Adrenal gland (tissue), 12 donors: Measurements from ENCODE around the gene MAP1LC3B2. TPM values are rescaled to one million over a fixed set of nuclear protein-coding genes. Genes with fewer than 3 reads are reported as not detected.

Experiments used
- DNase-seq, 7 donors: peaks; one replicate each; pipeline ENCODE4 v3.0.0-alpha.2; 2019 to 2020
- H3K27ac ChIP-seq, 5 donors: fragments of 200-600 bp; sonication (generic) in 4 of 5; 1 replicate in 3 of 5; 2 replicates in 2 of 5; pipeline versions ENCODE4 v1.5.1 to v1.8.0; 2016 to 2020; ENCODE audit warnings: mild to moderate bottlenecking in 1 of 5
- H3K27me3 ChIP-seq: fragments of 200-600 bp; 2 replicates; pipeline ENCODE4 v1.8.0; 2021
- H3K36me3 ChIP-seq, 2 donors: fragments of 200-600 bp; replicated peaks in 1 of 2; 1 replicate in 1 of 2; 2 replicates in 1 of 2; pipeline versions ENCODE4 v1.5.1 to v1.8.0; 2018 to 2022
- H3K4me1 ChIP-seq, 2 donors: fragments of 200-600 bp; replicated peaks in 1 of 2; 1 replicate in 1 of 2; 2 replicates in 1 of 2; pipeline versions ENCODE4 v1.5.1 to v1.8.0; 2018 to 2021
- H3K4me3 ChIP-seq, 4 donors: fragments of 200-600 bp; sonication (generic) in 3 of 4; one replicate each; pipeline ENCODE4 v1.5.1; 2016 to 2018
- H3K9me3 ChIP-seq, 3 donors: fragments of 200-600 bp; sonication (generic) in 1 of 3; replicated peaks in 1 of 3; 1 replicate in 2 of 3; 2 replicates in 1 of 3; pipeline versions ENCODE4 v1.5.1 to v1.8.0; 2016 to 2021
- POLR2A ChIP-seq, 2 donors: fragments of 450-650 bp; IDR thresholded peaks; one replicate each; pipeline ENCODE4 v1.6.1; 2017; ENCODE audit warnings: antibody characterized with exemption in 2 of 2, mild to moderate bottlenecking in 2 of 2, moderate library complexity in 1 of 2
- whole genome bisulfite sequencing, 4 donors: extraction: QIAGEN DNeasy Blood & Tissue Kit in 2 of 4; methylation state at CpG; one replicate each; pipeline versions ENCODE4 v1.1.5 to v1.1.7; 2013 to 2017; 5-methylcytosine and 5-hydroxymethylcytosine counted together
- intact Hi-C, 2 donors: fragments of 100-400 bp; cut with DNase I; formaldehyde crosslinking; loops; one replicate each; pipeline versions ENCODE4 v1.14.1 to v1.15.0; 2022 to 2023
- polyA plus RNA-seq, 3 donors: library from polyadenylated mRNA; stranded (reverse); fragments of 200-250 nt in 2 of 3; fragments of 350-450 nt in 1 of 3; fragmentation: Illumina TruSeq in 1 of 3; extraction: RNeasy Lipid Tissue Mini Kit (QIAGEN cat#74804) in 1 of 3; gene quantifications; one replicate each; pipeline ENCODE4 v1.2.3, GENCODE V29; 2013 to 2014
- total RNA-seq, 9 donors: library from RNA; depleted of rRNA in 4 of 9; stranded (reverse); fragments of >200 nt in 4 of 9; fragments of 120-200 nt in 1 of 9; fragmentation: NEBNext Ultra II Directional in 1 of 9; extraction: Animal tissue kit (Norgen Biotek cat#: 25700) in 1 of 9; gene quantifications; one replicate each; pipeline versions ENCODE4 v1.1.0 to v1.2.4, GENCODE V29; 2013 to 2023
- TF ChIP-seq, protein P1 (sequence below), 6 experiments: fragments of 450-650 bp in 4 of 6; fragments of 200-600 bp in 2 of 6; sonication (generic) in 1 of 6; IDR thresholded peaks; 1 replicate in 5 of 6; 2 replicates in 1 of 6; pipeline versions ENCODE4 v1.5.1 to v1.8.0; 2016 to 2021; ENCODE audit warnings: antibody characterized with exemption in 6 of 6, mild to moderate bottlenecking in 2 of 6, moderate library complexity in 1 of 6
- donor health status: healthy with polysubstance abuse.
- donor health status: Bipolar disorder and iron deficiency.
- donor health status: DM: yes; HTN: yes; CAD: no.
- donor health status: DM: no; HTN: no; CAD: no.
- donor health status: DM: no; HTN: no; CAD: no.
- donor health status: DM: yes; HTN: yes; CAD: no.

Gene MAP1LC3B2
- total and polyA plus RNA-seq, 12 donors: 0.54 to 4.6 (median 1.4) TPM; not detected in 1

DNA sequence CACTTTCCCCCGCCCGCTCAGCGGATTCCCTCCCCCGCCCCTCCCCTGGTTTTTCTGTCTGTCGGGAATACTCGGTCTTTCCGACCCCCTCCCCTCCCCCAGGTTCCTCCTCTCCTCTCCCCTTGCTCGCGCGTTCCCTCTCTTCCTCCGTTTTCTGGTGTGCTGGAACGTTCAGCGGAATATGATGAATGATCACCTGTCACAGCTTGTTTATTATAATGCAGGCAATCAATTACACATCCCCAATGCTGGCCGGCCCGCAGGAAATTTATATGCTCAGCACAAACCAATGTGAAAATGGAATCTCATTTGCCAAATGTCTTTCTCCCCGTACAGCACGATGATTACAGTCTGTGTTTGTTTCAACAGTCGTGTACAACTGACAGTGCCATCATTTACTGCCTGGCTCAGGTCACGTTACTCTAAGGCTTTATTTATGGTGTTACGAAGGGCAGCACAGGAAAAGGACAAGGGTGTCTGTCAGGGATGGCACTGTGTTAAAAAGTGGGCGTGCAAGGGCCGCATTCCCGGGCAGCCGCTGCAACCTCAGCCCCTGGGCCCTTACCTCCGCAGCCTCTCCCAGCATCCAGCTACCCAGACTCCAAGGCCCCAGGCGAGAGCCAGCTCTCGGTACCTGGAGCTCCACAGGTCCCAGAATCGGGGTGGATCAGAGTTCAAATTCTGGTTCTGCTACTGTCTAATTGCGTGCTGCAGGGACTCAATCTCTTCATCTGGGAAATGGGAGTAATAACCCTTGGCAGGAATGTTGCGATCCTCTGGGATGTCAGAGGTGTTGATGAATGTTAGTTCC is 24.7 kb upstream of the MAP1LC3B2 start:
- Histone ChIP-seq H3K27me3 (no peaks in the 10 kb centered on the region), H3K9me3 (no peaks in the 10 kb centered on the region), H3K36me3 (no peaks in the 10 kb centered on the region), H3K4me3 (peak overlapping the region in 3 of 4 donors; percentile 13 to 63 (median 54)), H3K4me1 (peaks cover 0 to 20% of the 10 kb centered on the region in 2 donors), H3K27ac (peak overlapping the region in 3 of 5 donors; percentile 5 to 74 (median 11))
- TF ChIP-seq POLR2A (IDR thresholded peaks at IDR 0.05): no peak
- TF ChIP-seq, protein P1, sequence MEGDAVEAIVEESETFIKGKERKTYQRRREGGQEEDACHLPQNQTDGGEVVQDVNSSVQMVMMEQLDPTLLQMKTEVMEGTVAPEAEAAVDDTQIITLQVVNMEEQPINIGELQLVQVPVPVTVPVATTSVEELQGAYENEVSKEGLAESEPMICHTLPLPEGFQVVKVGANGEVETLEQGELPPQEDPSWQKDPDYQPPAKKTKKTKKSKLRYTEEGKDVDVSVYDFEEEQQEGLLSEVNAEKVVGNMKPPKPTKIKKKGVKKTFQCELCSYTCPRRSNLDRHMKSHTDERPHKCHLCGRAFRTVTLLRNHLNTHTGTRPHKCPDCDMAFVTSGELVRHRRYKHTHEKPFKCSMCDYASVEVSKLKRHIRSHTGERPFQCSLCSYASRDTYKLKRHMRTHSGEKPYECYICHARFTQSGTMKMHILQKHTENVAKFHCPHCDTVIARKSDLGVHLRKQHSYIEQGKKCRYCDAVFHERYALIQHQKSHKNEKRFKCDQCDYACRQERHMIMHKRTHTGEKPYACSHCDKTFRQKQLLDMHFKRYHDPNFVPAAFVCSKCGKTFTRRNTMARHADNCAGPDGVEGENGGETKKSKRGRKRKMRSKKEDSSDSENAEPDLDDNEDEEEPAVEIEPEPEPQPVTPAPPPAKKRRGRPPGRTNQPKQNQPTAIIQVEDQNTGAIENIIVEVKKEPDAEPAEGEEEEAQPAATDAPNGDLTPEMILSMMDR (IDR thresholded peaks at IDR 0.05): no peak
- DNase-seq: peak in 6 of 7 donors; percentile 25 to 57 (median 37)
- WGBS, 4 donors: 13 to 17% (median 16%) methylated on average over 26 to 30 of the region's 30 CpGs
- intact Hi-C loops: no loop called here

DNA sequence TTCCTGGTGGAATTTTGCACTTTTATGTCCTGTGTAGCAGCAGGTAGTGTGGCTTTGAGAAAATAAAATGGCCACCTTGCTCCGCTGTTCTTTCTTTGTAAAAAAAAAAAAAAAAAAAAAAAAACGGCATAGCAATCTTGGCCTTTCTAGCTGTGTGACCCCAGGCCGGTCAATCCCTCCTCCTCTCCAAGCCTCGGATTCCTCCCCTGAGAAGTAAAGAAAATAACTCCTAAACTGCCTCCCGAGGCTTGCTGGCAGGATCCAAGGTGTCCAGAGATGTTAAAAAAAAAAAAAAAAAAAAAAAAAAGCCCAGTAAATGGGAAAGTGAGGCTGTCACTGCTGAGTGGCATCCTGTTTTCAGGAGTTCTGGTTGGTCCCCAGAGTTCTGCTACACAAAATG is 23.9 kb upstream of the MAP1LC3B2 start:
- Histone ChIP-seq H3K27me3 (no peaks in the 10 kb centered on the region), H3K4me3 (no peak overlapping the region), H3K9me3 (no peaks in the 10 kb centered on the region), H3K27ac (no peak overlapping the region), H3K4me1 (peaks cover 0 to 25% of the 10 kb centered on the region in 2 donors), H3K36me3 (no peaks in the 10 kb centered on the region)
- DNase-seq: no peak
- 39 to 54% (median 48%) methylated on average over 5 of the region's 5 CpGs for WGBS, 4 donors
- TF ChIP-seq, protein P1 (IDR thresholded peaks at IDR 0.05): no peak
- no peak for TF ChIP-seq POLR2A (IDR thresholded peaks at IDR 0.05)
- intact Hi-C loops: no loop called here

DNA sequence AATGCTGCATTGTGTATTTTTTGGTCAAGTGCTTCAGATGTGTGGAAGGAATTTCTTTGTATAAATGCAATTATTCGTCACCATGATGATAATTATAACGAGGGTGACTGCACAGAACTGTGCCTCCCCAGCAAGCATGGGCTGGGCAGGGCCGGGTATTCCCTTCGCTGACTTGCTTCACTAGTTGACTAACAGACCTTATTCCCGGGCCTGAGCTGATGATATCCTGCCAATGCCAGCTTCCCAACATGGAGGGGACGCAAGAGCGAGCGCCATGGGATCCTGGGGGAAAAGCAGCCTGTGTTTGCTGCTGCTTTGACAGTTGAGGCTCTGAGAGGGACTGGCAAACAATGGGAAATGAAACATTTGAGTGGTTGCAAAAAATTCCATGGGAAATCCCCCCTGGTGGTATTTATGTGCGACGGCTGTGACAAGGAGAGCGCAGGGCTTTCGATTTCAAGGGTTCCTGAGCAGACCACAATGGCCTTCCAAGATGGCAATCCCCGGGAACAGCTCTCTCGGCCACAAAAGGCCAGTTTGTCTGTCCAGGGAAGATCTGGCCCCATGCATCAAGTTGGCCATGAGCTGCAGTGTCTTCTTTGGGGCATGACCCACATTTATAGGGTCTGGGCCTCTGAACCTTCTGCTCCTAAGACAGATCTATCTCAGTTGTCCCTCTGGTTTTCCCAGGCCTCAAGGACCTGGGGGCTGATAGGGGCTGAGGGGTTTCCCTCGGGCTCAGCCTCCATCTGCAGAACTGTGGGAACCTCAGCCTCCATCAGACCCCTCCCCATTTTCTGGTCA is 21.9 kb upstream of the MAP1LC3B2 start:
- no peak for TF ChIP-seq POLR2A (IDR thresholded peaks at IDR 0.05)
- TF ChIP-seq, protein P1 (IDR thresholded peaks at IDR 0.05): no peak
- Histone ChIP-seq H3K9me3 (no peaks in the 10 kb centered on the region), H3K27ac (no peak overlapping the region), H3K27me3 (no peaks in the 10 kb centered on the region), H3K36me3 (no peaks in the 10 kb centered on the region), H3K4me1 (peaks cover 0 to 26% of the 10 kb centered on the region in 2 donors), H3K4me3 (no peak overlapping the region)
- WGBS, 4 donors: 77 to 91% (median 88%) methylated on average over 13 to 15 of the region's 15 CpGs
- no peak for DNase-seq
- intact Hi-C loops: no loop called here

DNA sequence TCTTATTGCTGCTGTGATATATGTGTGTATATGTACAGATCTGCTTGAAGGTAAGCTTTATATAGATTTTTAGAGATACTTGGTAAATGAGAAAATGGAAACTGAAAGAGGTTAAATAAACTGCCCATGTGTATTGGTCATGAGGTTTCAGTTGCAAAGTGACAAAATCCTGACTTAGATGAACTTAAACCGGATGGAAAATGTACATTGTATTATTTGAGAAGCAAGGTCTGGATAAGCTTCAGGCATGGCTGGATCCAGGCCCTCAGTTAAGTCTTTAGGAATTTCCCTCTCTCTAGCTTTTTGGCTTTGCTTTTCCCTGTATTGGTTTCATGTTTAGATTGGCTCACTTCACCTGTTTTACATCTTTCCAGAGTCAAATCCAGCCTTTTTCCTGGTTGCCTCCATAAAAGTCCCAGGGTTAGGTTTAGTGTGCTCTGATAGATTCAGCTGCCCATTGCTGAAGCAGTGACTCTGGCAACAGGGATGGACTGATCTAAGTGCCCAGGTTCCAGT is 21.0 kb upstream of the MAP1LC3B2 start:
- intact Hi-C loops: no loop called here
- Histone ChIP-seq H3K27me3 (no peaks in the 10 kb centered on the region), H3K4me3 (no peak overlapping the region), H3K36me3 (no peaks in the 10 kb centered on the region), H3K4me1 (peaks cover 0 to 30% of the 10 kb centered on the region in 2 donors), H3K9me3 (no peaks in the 10 kb centered on the region), H3K27ac (no peak overlapping the region)
- DNase-seq: no peak
- TF ChIP-seq, protein P1 (IDR thresholded peaks at IDR 0.05): no peak
- no peak for TF ChIP-seq POLR2A (IDR thresholded peaks at IDR 0.05)
- WGBS, 4 donors: 65 to 78% (median 74%) methylated on average over 1 of the region's 1 CpG
